ENCODE measurements around the gene DEFB128.

Gene DEFB128

DNA sequence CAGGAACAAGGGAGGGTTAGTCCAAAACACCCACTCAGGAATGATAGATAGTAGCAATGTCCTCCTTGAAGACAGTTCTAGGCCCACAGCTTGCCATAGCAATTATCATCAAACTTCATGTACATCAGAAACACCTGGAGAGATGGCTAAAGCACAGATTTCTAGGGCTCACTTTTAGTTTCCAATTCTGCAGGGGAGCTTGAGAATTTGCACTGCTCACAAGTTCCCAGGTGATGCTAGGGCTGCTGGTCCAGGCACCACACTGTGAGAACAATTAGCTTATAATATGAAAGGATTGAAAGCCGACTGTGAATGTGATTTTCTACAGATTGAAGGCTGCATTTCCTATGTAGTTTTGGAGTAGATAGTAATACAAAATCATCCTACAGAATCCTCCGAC is 43.6 kb downstream of the DEFB128 start:
- no peak for DNase-seq

DNA sequence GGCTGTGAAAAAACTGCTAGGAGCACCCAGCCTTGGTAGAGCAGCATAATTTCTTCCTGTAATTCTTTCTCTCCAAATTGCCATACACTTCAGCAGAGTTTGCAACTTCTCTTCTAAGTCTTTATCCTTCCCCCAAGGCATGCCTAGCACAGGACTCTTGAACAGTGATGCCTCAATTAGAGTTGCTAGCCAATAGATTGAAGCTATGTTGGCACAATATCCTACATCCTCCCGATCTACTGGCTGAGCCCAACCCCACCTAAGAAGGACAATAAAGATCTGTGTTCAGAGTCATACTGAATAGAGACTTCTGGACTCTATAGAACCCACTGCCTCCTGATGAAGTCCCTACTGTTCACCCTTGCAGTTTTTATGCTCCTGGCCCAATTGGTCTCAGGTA is 47.2 kb downstream of the DEFB128 start, which contains the start of gene DEFB126:
Gene DEFB126, plus strand, starts transcription at position 301 of the 400 bp plus-strand sequence. Its CDS starts 39 bp downstream, at position 340.
- DNase-seq, result no peak
